Ovary (tissue), 3 donors: Measurements from ENCODE around the gene KCNAB1.

Experiments
- CTCF ChIP-seq, 3 donors: fragments of 450-650 bp in 2 of 3; fragments of 200-600 bp in 1 of 3; IDR thresholded peaks; one replicate each; pipeline versions ENCODE4 v1.5.1 to v1.8.0; 2016 to 2022; ENCODE audit warnings: antibody characterized with exemption in 3 of 3, mild to moderate bottlenecking in 1 of 3
- EP300 ChIP-seq: sonication (generic); formaldehyde crosslinking; IDR thresholded peaks from one replicate; pipeline ENCODE4 v1.6.1; 2017; ENCODE audit warnings: antibody characterized with exemption
- POLR2A ChIP-seq: fragments of 450-650 bp; IDR thresholded peaks from one replicate; pipeline ENCODE4 v1.6.1; 2017; ENCODE audit warnings: antibody characterized with exemption, mild to moderate bottlenecking, moderate library complexity
- donor health status: DM: no; HTN: no; CAD: no.

- TF ChIP-seq CTCF (IDR thresholded peaks at IDR 0.05) (no peak), EP300 (no peak), POLR2A (no peak)
These were observed 438.0 kb downstream of the KCNAB1 start for GRCh38 chr3:156558389-156558788.
